SH-SY5Y (cell line): ENCODE results near the gene DENND2D.

Experiments
- GATA2 ChIP-seq: IDR thresholded peaks from 2 replicates; pipeline ENCODE4 v1.6.1; 2011; ENCODE audit warnings: mild to moderate bottlenecking, low read depth, low read length
- GATA3 ChIP-seq: IDR thresholded peaks from 2 replicates; pipeline ENCODE4 v1.6.1; 2011; ENCODE audit warnings: low read depth, mild to moderate bottlenecking, low read length, moderate library complexity

DNA sequence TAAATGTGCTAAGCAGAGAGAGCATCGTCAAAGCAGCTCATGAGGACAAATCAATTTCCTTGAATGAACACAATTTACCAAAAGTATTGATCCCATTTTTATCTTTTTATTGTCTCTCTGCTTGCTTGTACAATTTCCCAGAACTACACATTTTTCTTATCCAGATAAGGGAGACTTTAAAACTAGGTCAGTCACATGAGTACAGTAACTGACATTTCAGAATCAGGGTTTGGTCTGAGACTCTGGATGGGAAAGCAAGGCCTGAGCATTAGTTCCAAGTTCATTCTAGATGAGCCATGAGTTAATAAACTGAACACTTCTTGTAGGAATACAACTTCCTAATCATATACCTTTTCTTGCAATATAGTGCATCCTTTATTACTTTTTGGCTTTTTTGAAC, 11.5 kb upstream of the DENND2D start:
- TF ChIP-seq GATA3, result no peak
- no peak for TF ChIP-seq GATA2
